ENCODE measurements around the gene CHST3.

Gene CHST3

GRCh38 chr10:72061491-72061890 is 97.3 kb downstream of the CHST3 start:
- DNase-seq: no peak

- DNase-seq: no peak
Observed at GRCh38 chr10:72061930-72062329, 97.7 kb downstream of the CHST3 start.

GRCh38 chr10:72062382-72062781 is 98.2 kb downstream of the CHST3 start:
- no peak for DNase-seq

Measured in bone marrow (tissue), 2 donors.